IMR-90 (cell line): ENCODE data around the gene SLC4A11. TPM values are rescaled to one million over a fixed set of nuclear protein-coding genes. Genes with fewer than 3 reads are reported as not detected.

Experiments
- ATAC-seq: fragments of 200-7000 bp; cut with Tn5 transposase; 2 replicates; pipeline ENCODE4 v1.9.1; 2020; ENCODE audit warnings: low read depth, mild to moderate bottlenecking, moderate library complexity
- BruUV-seq: library from RNA; stranded (reverse); fragments of 400-500 nt; replicated peaks from 2 replicates; lab custom pipeline; 2021; lab: Mats Ljungman, UMichigan
- CTCF ChIA-PET: fragments of 300-600 bp; formaldehyde crosslinking; extraction: SDS; loops from one replicate; lab custom pipeline; 2021; ENCODE audit warnings: antibody characterized with exemption; lab: Yijun Ruan, JAX
- POLR2A ChIA-PET: fragments of 300-600 bp; sonication (Branson Sonifier 250); formaldehyde crosslinking; loops from one replicate; lab custom pipeline; 2022; ENCODE audit warnings: antibody characterized with exemption; ENCODE audit not compliant: unreplicated experiment; lab: Charles Lee
- DNase-seq: peaks from one replicate; pipeline ENCODE4 v3.0.0; 2013
- H2AFZ ChIP-seq: replicated peaks from 2 replicates; pipeline ENCODE3; 2013; ENCODE audit warnings: low read length, mild to moderate bottlenecking; ENCODE audit not compliant: poor library complexity
- H2AK5ac ChIP-seq: 2 replicates; pipeline ENCODE4 v1.6.1; 2013; ENCODE audit warnings: low read depth, low read length, inconsistent platforms
- H2AK9ac ChIP-seq: replicated peaks from 2 replicates; pipeline ENCODE3; 2013; ENCODE audit warnings: mild to moderate bottlenecking, low read depth, low read length, moderate library complexity; ENCODE audit not compliant: poor library complexity
- H2BK120ac ChIP-seq: 2 replicates; pipeline ENCODE4 v1.6.1; 2013; ENCODE audit warnings: low read depth, low read length, inconsistent platforms
- H2BK15ac ChIP-seq: 3 replicates; pipeline ENCODE4 v1.6.1; 2013; ENCODE audit warnings: low read depth, low read length, inconsistent platforms
- H2BK20ac ChIP-seq: 2 replicates; pipeline ENCODE4 v1.6.1; 2013; ENCODE audit warnings: low read depth, mild to moderate bottlenecking, inconsistent platforms, low read length, moderate library complexity
- H2BK5ac ChIP-seq: 2 replicates; pipeline ENCODE4 v1.6.1; 2013; ENCODE audit warnings: mild to moderate bottlenecking, low read depth, low read length, inconsistent platforms; ENCODE audit not compliant: poor library complexity, severe bottlenecking
- H3K14ac ChIP-seq: replicated peaks from 2 replicates; pipeline ENCODE4 v1.6.1; 2013; ENCODE audit warnings: low read depth, low read length, inconsistent platforms
- H3K18ac ChIP-seq: 2 replicates; pipeline ENCODE4 v1.6.1; 2013; ENCODE audit warnings: low read depth, low read length, control low read depth
- H3K23ac ChIP-seq: 2 replicates; pipeline ENCODE4 v1.6.1; 2013; ENCODE audit warnings: low read depth, low read length, inconsistent platforms
- H3K27ac ChIP-seq: 2 replicates; pipeline ENCODE4 v1.5.1; 2013; ENCODE audit warnings: mild to moderate bottlenecking, control low read depth, low read length; ENCODE audit not compliant: insufficient read depth
- H3K27me3 ChIP-seq: 2 replicates; pipeline ENCODE4 v1.6.1; 2013; ENCODE audit warnings: low read length; ENCODE audit not compliant: control insufficient read depth, insufficient read depth
- H3K36me3 ChIP-seq: 2 replicates; pipeline ENCODE4 v1.6.1; 2013; ENCODE audit warnings: low read length, mixed read lengths; ENCODE audit not compliant: control insufficient read depth, insufficient read depth
- H3K4ac ChIP-seq: 2 replicates; pipeline ENCODE4 v1.6.1; 2013; ENCODE audit warnings: low read depth, low read length, inconsistent platforms
- H3K4me1 ChIP-seq: 2 replicates; pipeline ENCODE4 v1.6.1; 2013; ENCODE audit warnings: low read length, mixed read lengths; ENCODE audit not compliant: control insufficient read depth, insufficient read depth
- H3K4me2 ChIP-seq: 2 replicates; pipeline ENCODE4 v1.6.1; 2013; ENCODE audit warnings: low read depth, mild to moderate bottlenecking, control low read depth, low read length, moderate library complexity
- H3K4me3 ChIP-seq: 2 replicates; pipeline ENCODE4 v1.5.1; 2013; ENCODE audit warnings: low read depth, mild to moderate bottlenecking, control low read depth, low read length, moderate library complexity; ENCODE audit not compliant: insufficient read depth
- H3K56ac ChIP-seq: 2 replicates; pipeline ENCODE4 v1.6.1; 2013; ENCODE audit warnings: low read length, inconsistent platforms; ENCODE audit not compliant: insufficient read depth; ENCODE audit errors: extremely low read depth
- H3K79me1 ChIP-seq, 2 experiments: 2 replicates each; pipeline ENCODE4 v1.6.1; 2013; ENCODE audit warnings: low read length in 2 of 2, inconsistent platforms in 1 of 2, low read depth in 1 of 2
- H3K9ac ChIP-seq: 2 replicates; pipeline ENCODE4 v1.6.1; 2013; ENCODE audit warnings: low read depth, low read length, control low read depth
- H3K9me1 ChIP-seq: 2 replicates; pipeline ENCODE4 v1.6.1; 2013; ENCODE audit warnings: low read length, inconsistent platforms; ENCODE audit not compliant: insufficient read depth
- H3K9me3 ChIP-seq: 2 replicates; pipeline ENCODE4 v1.6.1; 2013; ENCODE audit warnings: low read length; ENCODE audit not compliant: control insufficient read depth, insufficient read depth
- H4K20me1 ChIP-seq: 2 replicates; pipeline ENCODE4 v1.6.1; 2013; ENCODE audit warnings: low read length, inconsistent platforms; ENCODE audit not compliant: insufficient read depth
- H4K5ac ChIP-seq: 2 replicates; pipeline ENCODE4 v1.6.1; 2013; ENCODE audit warnings: mild to moderate bottlenecking, low read depth, low read length, control low read depth
- H4K8ac ChIP-seq, 2 experiments: 2 replicates each; pipeline ENCODE4 v1.6.1; 2013; ENCODE audit warnings: low read depth in 2 of 2, low read length in 2 of 2, control low read depth in 1 of 2, inconsistent platforms in 1 of 2
- H4K91ac ChIP-seq: 2 replicates; pipeline ENCODE4 v1.6.1; 2013; ENCODE audit warnings: low read depth, low read length, inconsistent platforms; ENCODE audit not compliant: insufficient read depth
- BHLHE40 ChIP-seq: fragments of 150-350 bp; IDR thresholded peaks from 2 replicates; pipeline ENCODE4 v1.6.1; 2016; ENCODE audit warnings: mild to moderate bottlenecking, low read depth, low read length
- CEBPB ChIP-seq: IDR thresholded peaks from 2 replicates; pipeline ENCODE4 v1.6.1; 2012; ENCODE audit warnings: low read depth, low read length, improper control_type of control experiment
- CHD1 ChIP-seq: IDR thresholded peaks from 2 replicates; pipeline ENCODE4 v1.6.1; 2012; ENCODE audit warnings: low read depth, low read length, improper control_type of control experiment
- FOS ChIP-seq: fragments of 150-350 bp; IDR thresholded peaks from 2 replicates; pipeline ENCODE4 v1.6.1; 2016; ENCODE audit warnings: low read depth, low read length
- MAFK ChIP-seq: IDR thresholded peaks from 2 replicates; pipeline ENCODE4 v1.6.1; 2012; ENCODE audit warnings: low read depth, low read length, improper control_type of control experiment
- MAZ ChIP-seq: IDR thresholded peaks from 2 replicates; pipeline ENCODE4 v1.6.1; 2012; ENCODE audit warnings: low read depth, mild to moderate bottlenecking, low read length, improper control_type of control experiment, moderate library complexity, borderline replicate concordance
- MXI1 ChIP-seq: IDR thresholded peaks from 2 replicates; pipeline ENCODE4 v1.6.1; 2012; ENCODE audit warnings: low read depth, mild to moderate bottlenecking, low read length, moderate library complexity, borderline replicate concordance
- NFE2L2 ChIP-seq: fragments of 150-350 bp; IDR thresholded peaks from 2 replicates; pipeline ENCODE4 v1.6.1; 2016; ENCODE audit warnings: low read depth, mild to moderate bottlenecking, low read length
- POLR2A ChIP-seq: IDR thresholded peaks from 2 replicates; pipeline ENCODE4 v1.6.1; 2012; ENCODE audit warnings: mild to moderate bottlenecking, low read depth, low read length
- RAD21 ChIP-seq: IDR thresholded peaks from 2 replicates; pipeline ENCODE4 v1.6.1; 2012; ENCODE audit warnings: low read length, improper control_type of control experiment
- WGBS, 2 experiments: methylation state at CpG; one replicate each; pipeline versions ENCODE4 v1.1.5 to v1.1.7; 2013; ENCODE audit warnings: missing lambda C conversion rate in 2 of 2; ENCODE audit not compliant: insufficient read length in 1 of 2; ENCODE audit errors: extremely low coverage in 2 of 2; 5-methylcytosine and 5-hydroxymethylcytosine counted together
- dilution Hi-C: fragments of 300-500 bp; cut with HindIII; formaldehyde crosslinking; loops from one replicate; pipeline ENCODE4 v1.14.3; 2018; ENCODE audit warnings: low sequenced_read_pairs; ENCODE audit not compliant: unreplicated experiment
- in situ Hi-C: fragments of 300-500 bp; cut with MboI; formaldehyde crosslinking; loops from 3 replicates; pipeline ENCODE4 v1.14.3; 2019; ENCODE audit warnings: low sequenced_read_pairs, inconsistent platforms, mixed read lengths
- intact Hi-C: fragments of 100-400 bp; cut with micrococcal nuclease; formaldehyde crosslinking; loops from 2 replicates; pipeline ENCODE4 v1.10.0; 2022
- polyA plus RNA-seq, 3 experiments: library from polyadenylated mRNA; depleted of rRNA; stranded (reverse); fragments of >200 nt; gene quantifications; 2 replicates each; pipeline ENCODE4 v1.2.3, GENCODE V29; 2012; ENCODE audit warnings: low replicate concordance in 1 of 3
- total RNA-seq: library from RNA; depleted of rRNA; stranded (reverse); fragments of >200 nt; gene quantifications from 2 replicates; pipeline ENCODE4 v1.2.3, GENCODE V29; 2012
- TF ChIP-seq, protein P1 (sequence below): fragments of 150-350 bp; IDR thresholded peaks from 2 replicates; pipeline ENCODE4 v1.6.1; 2016; ENCODE audit warnings: low read depth, mild to moderate bottlenecking, low read length, moderate library complexity, borderline replicate concordance
- TF ChIP-seq, protein P2 (sequence below): fragments of 150-350 bp; IDR thresholded peaks from 2 replicates; pipeline ENCODE4 v1.6.1; 2017; ENCODE audit warnings: mild to moderate bottlenecking, antibody characterized with exemption, low read length, low read depth

Gene SLC4A11
- total and polyA plus RNA-seq, 2 of the 4 experiments (the other 2 are of a cell fraction), result 0.36 to 0.79 TPM

DNA sequence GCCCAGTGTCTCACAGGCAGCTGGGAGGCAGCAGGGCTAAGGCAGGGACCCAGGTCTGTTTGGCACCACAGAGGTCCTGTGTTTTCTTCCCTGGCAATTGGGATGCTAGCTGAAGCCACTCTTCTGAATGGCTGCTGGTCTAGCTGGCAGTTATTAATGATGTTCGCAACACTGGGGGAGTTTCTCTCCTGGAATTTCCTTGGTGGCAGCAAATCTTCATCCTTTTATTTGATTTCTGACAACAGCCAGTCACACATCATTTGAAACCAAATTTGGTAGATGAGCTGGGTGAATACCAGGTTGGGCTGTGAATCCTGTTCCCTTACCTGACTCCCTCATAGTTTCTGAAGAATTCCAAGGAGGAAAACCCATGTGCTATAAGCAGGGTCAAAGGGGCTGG is 40.8 kb upstream of the SLC4A11 start:
- Histone ChIP-seq H3K9me3 (no peaks in the 10 kb centered on the region), H3K18ac (no peak overlapping the region), H3K27ac (no peak overlapping the region), H3K4ac (no peak overlapping the region), H2BK5ac (no peak overlapping the region), H3K4me2 (no peak overlapping the region), H3K27me3 (no peaks in the 10 kb centered on the region), H3K4me3 (no peak overlapping the region), H4K20me1 (no peaks in the 10 kb centered on the region), H3K23ac (no peak overlapping the region), H2AK5ac (no peak overlapping the region), H3K79me1 (no peaks in the 10 kb centered on the region), H3K9ac (no peak overlapping the region), H3K9me1 (no peaks in the 10 kb centered on the region), H2AK9ac (no peak overlapping the region), H4K5ac (no peak overlapping the region), H3K4me1 (no peaks in the 10 kb centered on the region), H4K91ac (no peak overlapping the region), H3K36me3 (peaks cover 50% of the 10 kb centered on the region), H2BK120ac (no peak overlapping the region), H4K8ac (no peak overlapping the region), H3K56ac (no peak overlapping the region), H2BK20ac (no peak overlapping the region), H3K14ac (no peak overlapping the region), H2AFZ (no peak overlapping the region), H2BK15ac (no peak overlapping the region)
- BruUV-seq, result no TSS peak
- dilution Hi-C loops (no loop called here), in situ Hi-C loops (no loop called here), intact Hi-C loops (no loop called here)
- no CpG with 5 or more reads among the region's 1 CpG for WGBS, 2 experiments
- POLR2A ChIA-PET, result no interaction called here
- CTCF ChIA-PET, result no interaction called here
- DNase-seq, result no peak
- TF ChIP-seq MAFK, result no peak
- TF ChIP-seq, protein P1, sequence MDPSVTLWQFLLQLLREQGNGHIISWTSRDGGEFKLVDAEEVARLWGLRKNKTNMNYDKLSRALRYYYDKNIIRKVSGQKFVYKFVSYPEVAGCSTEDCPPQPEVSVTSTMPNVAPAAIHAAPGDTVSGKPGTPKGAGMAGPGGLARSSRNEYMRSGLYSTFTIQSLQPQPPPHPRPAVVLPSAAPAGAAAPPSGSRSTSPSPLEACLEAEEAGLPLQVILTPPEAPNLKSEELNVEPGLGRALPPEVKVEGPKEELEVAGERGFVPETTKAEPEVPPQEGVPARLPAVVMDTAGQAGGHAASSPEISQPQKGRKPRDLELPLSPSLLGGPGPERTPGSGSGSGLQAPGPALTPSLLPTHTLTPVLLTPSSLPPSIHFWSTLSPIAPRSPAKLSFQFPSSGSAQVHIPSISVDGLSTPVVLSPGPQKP, result no peak
- no peak for TF ChIP-seq FOS
- TF ChIP-seq CHD1, result no peak
- no peak for TF ChIP-seq CEBPB
- no peak for TF ChIP-seq NFE2L2
- no peak for TF ChIP-seq POLR2A
- TF ChIP-seq, protein P2, sequence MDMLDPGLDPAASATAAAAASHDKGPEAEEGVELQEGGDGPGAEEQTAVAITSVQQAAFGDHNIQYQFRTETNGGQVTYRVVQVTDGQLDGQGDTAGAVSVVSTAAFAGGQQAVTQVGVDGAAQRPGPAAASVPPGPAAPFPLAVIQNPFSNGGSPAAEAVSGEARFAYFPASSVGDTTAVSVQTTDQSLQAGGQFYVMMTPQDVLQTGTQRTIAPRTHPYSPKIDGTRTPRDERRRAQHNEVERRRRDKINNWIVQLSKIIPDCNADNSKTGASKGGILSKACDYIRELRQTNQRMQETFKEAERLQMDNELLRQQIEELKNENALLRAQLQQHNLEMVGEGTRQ, result no peak
- TF ChIP-seq RAD21, result no peak
- no peak for TF ChIP-seq MAZ
- TF ChIP-seq MXI1, result no peak
- TF ChIP-seq BHLHE40, result no peak
- ATAC-seq, result no peak
